Activated T-helper 1 cell treated with anti-CD3 and anti-CD28 coated beads, Interleukin-12 subunit alpha, Interleukin-12 subunit beta, Interleukin-2, Interleukin-4 antibody, amounts not matched to agents 30 ng/mL and 10 ng/mL and 1 ng/mL, durations not matched to agents 14 hours and 24 hours and 36 hours (primary cell): Measurements from ENCODE around the gene PRDX5. TPM values are rescaled to one million over a fixed set of nuclear protein-coding genes. Genes with fewer than 3 reads are reported as not detected.

Source experiments
- DNase-seq: peaks from one replicate; pipeline ENCODE4 v3.0.0; 2021; ENCODE audit warnings: low spot score
- H3K27ac Mint-ChIP-seq: one replicate; pipeline ENCODE4 v1.8.0; 2021; ENCODE audit warnings: mild to moderate bottlenecking, mixed read lengths
- H3K27me3 Mint-ChIP-seq: one replicate; pipeline ENCODE4 v1.8.0; 2022; ENCODE audit warnings: mild to moderate bottlenecking, moderate library complexity, mixed read lengths; ENCODE audit not compliant: insufficient read depth
- H3K36me3 Mint-ChIP-seq: one replicate; pipeline ENCODE4 v1.8.0; 2021; ENCODE audit warnings: low read depth, mixed read lengths
- H3K4me1 Mint-ChIP-seq: one replicate; pipeline ENCODE4 v1.8.0; 2021; ENCODE audit warnings: low read depth, mixed read lengths
- H3K4me3 Mint-ChIP-seq: one replicate; pipeline ENCODE4 v1.8.0; 2021; ENCODE audit warnings: mild to moderate bottlenecking, moderate library complexity, mixed read lengths
- H3K9me3 Mint-ChIP-seq: one replicate; pipeline ENCODE4 v1.8.0; 2021; ENCODE audit warnings: mixed read lengths
- intact Hi-C: fragments of 100-400 bp; cut with micrococcal nuclease; formaldehyde crosslinking; loops from one replicate; pipeline ENCODE4 v1.15.1; 2024
- total RNA-seq: library from RNA; stranded (reverse); gene quantifications from 2 replicates; pipeline ENCODE4 v1.2.3, GENCODE V29; 2022

Gene PRDX5
- total RNA-seq, 1 donor from 2014 or later, result 100 TPM

DNA sequence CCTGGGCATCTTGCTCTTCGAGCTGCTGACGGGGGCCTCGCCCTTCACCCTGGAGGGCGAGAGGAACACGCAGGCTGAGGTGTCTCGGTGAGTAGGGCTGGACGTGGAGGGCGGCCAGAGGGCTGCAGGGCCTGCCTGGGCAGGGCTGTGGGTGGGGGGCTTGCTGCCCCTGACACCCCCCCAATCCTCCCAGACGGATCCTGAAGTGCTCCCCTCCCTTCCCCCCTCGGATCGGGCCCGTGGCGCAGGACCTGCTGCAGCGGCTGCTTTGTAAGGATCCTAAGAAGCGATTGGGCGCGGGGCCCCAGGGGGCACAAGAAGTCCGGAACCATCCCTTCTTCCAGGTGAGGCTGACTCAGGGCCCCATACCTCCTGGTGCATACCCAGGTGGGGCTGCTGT lies 43.7 kb downstream of the PRDX5 start:
- Mint-ChIP-seq H3K9me3 (no peaks in the 10 kb centered on the region), H3K36me3 (peaks cover 42% of the 10 kb centered on the region), H3K4me1 (peaks cover 26% of the 10 kb centered on the region), H3K27ac (no peak overlapping the region), H3K27me3 (no peaks in the 10 kb centered on the region), H3K4me3 (no peak overlapping the region)
- DNase-seq, result no peak
- intact Hi-C loops, result no loop called here

DNA sequence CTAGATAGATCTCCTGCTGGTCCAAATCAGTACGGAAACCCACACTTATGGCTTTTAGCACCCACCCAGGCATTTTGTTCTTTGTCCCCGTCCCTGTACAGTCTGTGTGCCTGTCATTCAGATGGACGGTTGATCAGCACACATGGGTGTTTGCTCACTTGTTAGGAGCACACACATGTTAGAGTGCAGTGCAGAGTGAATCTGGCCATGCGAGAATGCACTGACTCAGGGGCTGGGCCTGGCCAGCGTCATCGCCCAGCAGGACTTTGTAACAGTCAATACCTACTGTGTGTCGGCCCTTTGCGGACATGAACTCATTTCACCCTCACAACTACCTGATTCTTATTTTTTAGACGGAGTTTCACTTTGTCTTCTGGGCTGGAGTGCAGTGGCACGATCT lies 44.4 kb downstream of the PRDX5 start:
- no peak overlapping the region for H3K4me3 Mint-ChIP-seq
- H3K4me1 Mint-ChIP-seq, result peaks cover 25% of the 10 kb centered on the region
- intact Hi-C loops, result no loop called here
- H3K27ac Mint-ChIP-seq, result no peak overlapping the region
- H3K27me3 Mint-ChIP-seq, result no peaks in the 10 kb centered on the region
- no peaks in the 10 kb centered on the region for H3K9me3 Mint-ChIP-seq
- DNase-seq, result no peak
- peaks cover 44% of the 10 kb centered on the region for H3K36me3 Mint-ChIP-seq

DNA sequence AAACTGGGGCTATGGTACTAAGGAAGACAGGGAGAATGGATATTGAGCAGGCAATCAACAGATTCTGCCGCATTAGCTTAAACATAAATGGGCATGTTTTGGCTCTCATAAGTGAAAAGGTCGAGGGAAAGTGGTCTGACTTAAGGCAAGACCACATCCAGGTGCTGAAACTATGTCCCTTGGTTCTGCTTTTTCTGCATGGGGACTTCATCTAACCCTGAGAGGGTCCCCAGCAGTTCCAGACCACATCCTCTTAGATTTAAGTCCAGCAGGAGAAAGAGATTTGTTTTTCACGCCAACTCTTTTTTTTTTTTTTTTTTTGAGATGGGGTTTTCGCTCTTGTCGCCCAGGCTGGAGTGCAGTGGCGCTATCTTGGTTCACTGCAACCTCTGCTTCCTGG lies 46.5 kb downstream of the PRDX5 start:
- Mint-ChIP-seq H3K27me3 (no peaks in the 10 kb centered on the region), H3K9me3 (no peaks in the 10 kb centered on the region), H3K4me3 (no peak overlapping the region), H3K27ac (no peak overlapping the region), H3K4me1 (peaks cover 16% of the 10 kb centered on the region), H3K36me3 (peaks cover 53% of the 10 kb centered on the region)
- intact Hi-C loops, result no loop called here
- DNase-seq, result no peak

DNA sequence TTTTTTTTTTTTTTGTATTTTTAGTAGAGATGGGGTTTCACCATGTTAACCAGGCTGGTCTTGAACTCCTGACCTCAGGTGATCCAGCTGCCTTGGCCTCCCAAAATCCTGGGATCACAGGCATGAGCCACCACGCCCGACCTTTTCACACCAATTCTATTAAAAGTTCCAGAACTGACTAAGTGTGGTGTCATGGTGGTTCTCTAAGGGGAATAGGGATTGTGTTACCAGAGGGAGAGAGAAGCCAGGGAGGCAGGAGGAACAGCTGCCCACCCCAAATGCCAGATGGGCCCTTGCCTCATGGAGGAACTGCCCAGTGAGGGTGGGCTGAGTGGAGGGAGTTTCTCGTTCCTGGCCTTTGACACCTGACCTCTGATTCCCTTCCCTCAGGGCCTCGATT lies 47.0 kb downstream of the PRDX5 start:
- no peak for DNase-seq
- no peak overlapping the region for H3K4me3 Mint-ChIP-seq
- H3K9me3 Mint-ChIP-seq, result no peaks in the 10 kb centered on the region
- H3K27me3 Mint-ChIP-seq, result no peaks in the 10 kb centered on the region
- H3K27ac Mint-ChIP-seq, result no peak overlapping the region
- intact Hi-C loops, result no loop called here
- peaks cover 51% of the 10 kb centered on the region for H3K36me3 Mint-ChIP-seq
- H3K4me1 Mint-ChIP-seq, result peaks cover 11% of the 10 kb centered on the region

DNA sequence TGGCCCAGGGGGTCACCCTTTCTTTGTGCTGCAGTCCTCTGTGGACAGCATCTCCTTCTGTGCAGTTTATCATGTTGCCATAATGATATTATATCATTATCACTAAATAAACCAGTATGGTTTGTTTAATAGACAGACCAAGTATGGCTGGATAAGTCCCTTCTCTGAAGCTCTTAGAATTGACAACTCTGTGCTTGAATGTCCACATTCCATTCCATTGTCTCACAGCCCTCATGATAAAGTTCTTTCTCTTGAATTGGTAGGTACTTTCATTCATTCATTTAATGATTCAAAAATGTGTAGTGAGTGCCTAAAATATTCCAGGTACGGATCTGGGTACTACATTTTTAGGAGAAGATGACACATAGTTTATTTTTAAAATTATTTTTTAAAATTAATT lies 48.8 kb downstream of the PRDX5 start:
- DNase-seq, result no peak
- Mint-ChIP-seq H3K4me1 (no peaks in the 10 kb centered on the region), H3K4me3 (no peak overlapping the region), H3K27me3 (no peaks in the 10 kb centered on the region), H3K27ac (no peak overlapping the region), H3K36me3 (peaks cover 39% of the 10 kb centered on the region), H3K9me3 (no peaks in the 10 kb centered on the region)
- intact Hi-C loops, result no loop called here

DNA sequence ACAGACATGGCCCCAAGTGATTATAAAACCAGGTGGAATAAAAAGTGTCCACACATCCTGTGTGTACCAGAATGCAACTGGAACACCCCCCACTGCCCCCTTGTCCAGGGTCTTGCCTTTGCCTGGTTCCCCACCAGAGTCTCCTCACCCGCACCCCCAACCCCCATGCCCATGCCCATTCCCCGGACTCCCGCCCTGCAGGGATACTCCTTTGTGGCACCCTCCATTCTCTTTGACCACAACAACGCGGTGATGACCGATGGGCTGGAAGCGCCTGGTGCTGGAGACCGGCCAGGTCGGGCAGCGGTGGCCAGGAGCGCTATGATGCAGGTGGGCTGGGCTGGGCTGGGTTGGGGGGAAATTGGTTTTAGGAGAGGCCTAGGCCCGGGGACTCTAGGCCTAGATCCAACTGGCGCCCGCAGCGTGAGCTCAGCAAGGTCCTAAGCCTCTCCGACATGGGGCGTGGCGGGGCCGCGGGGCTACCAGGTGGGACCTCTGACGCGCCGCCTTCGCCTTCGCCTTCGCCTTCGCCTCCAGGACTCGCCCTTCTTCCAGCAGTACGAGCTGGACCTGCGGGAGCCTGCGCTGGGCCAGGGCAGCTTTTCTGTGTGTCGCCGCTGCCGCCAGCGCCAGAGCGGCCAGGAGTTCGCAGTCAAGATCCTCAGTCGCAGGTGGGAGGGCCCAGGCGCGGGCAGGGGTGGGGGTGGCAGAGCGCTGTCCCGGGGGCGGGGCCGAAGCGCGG lies 50.2 kb downstream of the PRDX5 start:
- no peaks in the 10 kb centered on the region for H3K27me3 Mint-ChIP-seq
- H3K36me3 Mint-ChIP-seq, result peaks cover 32% of the 10 kb centered on the region
- H3K27ac Mint-ChIP-seq, result no peak overlapping the region
- no peak overlapping the region for H3K4me3 Mint-ChIP-seq
- no peaks in the 10 kb centered on the region for H3K4me1 Mint-ChIP-seq
- H3K9me3 Mint-ChIP-seq, result no peaks in the 10 kb centered on the region
- no peak for DNase-seq
- intact Hi-C loops, result no loop called here

DNA sequence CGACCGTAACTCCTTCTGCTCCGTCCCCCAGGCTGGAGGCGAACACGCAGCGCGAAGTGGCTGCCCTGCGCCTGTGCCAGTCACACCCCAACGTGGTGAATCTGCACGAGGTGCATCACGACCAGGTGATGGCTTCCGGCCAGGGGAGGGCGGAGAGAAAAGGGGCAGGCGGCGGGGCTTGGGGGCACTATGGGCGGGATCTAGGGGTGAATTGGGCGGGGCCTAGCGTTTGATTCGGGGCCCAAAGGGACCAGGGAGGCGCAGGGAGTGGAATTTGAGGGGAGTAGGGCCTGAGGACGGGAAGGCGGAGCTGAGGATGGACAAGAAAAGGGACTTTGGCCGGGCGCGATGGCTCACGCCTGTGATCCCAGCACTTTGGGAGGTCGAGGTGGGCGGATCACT lies 50.8 kb downstream of the PRDX5 start:
- intact Hi-C loops, result no loop called here
- H3K4me3 Mint-ChIP-seq, result no peak overlapping the region
- peaks cover 29% of the 10 kb centered on the region for H3K36me3 Mint-ChIP-seq
- H3K27ac Mint-ChIP-seq, result no peak overlapping the region
- no peaks in the 10 kb centered on the region for H3K9me3 Mint-ChIP-seq
- DNase-seq, result no peak
- no peaks in the 10 kb centered on the region for H3K27me3 Mint-ChIP-seq
- no peaks in the 10 kb centered on the region for H3K4me1 Mint-ChIP-seq

DNA sequence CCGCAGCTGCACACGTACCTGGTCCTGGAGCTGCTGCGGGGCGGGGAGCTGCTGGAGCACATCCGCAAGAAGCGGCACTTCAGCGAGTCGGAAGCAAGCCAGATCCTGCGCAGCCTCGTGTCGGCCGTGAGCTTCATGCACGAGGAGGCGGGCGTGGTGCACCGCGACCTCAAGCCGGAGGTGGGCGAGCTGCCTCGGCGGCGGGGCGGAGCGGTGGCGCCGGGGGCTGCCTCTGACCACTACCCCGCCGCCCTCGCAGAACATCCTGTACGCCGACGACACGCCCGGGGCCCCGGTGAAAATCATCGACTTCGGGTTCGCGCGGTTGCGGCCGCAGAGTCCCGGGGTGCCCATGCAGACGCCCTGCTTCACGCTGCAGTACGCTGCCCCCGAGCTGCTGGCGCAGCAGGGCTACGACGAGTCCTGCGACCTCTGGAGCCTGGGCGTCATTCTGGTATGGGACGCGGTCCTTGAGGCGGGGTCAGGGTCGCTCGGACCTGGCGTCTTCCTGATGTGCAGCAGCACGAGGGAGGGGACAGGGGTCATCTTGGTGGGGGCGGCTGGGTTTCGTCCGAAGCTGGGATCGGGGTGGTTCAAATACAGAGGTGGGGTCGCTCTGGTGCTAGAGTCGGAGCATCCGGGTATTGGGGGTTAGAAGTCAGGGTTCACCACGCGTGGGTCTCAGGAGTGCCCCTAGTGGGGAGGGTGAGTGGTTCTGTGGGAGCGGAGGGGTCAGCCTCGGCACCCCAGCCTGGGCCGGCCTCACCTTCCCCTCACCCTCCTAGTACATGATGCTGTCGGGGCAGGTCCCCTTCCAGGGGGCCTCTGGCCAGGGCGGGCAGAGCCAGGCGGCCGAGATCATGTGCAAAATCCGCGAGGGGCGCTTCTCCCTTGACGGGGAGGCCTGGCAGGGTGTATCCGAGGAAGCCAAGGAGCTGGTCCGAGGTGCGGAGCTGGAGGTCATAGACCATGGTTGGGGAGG lies 51.8 kb downstream of the PRDX5 start:
- intact Hi-C loops, result no loop called here
- Mint-ChIP-seq H3K4me1 (no peaks in the 10 kb centered on the region), H3K4me3 (no peak overlapping the region), H3K27me3 (no peaks in the 10 kb centered on the region), H3K36me3 (peaks cover 23% of the 10 kb centered on the region), H3K9me3 (no peaks in the 10 kb centered on the region), H3K27ac (no peak overlapping the region)
- no peak for DNase-seq

DNA sequence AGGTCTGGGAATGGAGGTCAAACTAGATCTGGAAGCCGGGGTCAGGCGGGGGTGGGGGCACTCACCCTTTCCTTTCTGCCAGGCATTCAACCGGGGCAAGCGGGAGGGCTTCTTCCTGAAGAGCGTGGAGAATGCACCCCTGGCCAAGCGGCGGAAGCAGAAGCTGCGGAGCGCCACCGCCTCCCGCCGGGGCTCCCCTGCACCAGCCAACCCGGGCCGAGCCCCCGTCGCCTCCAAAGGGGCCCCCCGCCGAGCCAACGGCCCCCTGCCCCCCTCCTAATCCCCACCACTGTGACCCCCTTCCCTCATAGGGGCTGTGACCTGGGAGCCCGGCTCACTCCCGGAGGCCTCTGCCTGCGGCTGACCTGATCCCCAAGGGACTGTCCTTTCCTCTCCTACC lies 53.3 kb downstream of the PRDX5 start:
- Mint-ChIP-seq H3K4me1 (no peaks in the 10 kb centered on the region), H3K4me3 (no peak overlapping the region), H3K36me3 (peaks cover 19% of the 10 kb centered on the region), H3K9me3 (no peaks in the 10 kb centered on the region), H3K27ac (no peak overlapping the region), H3K27me3 (no peaks in the 10 kb centered on the region)
- intact Hi-C loops, result no loop called here
- DNase-seq, result no peak

Other genes starting within 250 kb of the PRDX5 start
- 17.4 and 20.2 TPM in 2 replicates for gene MACROD1, start 152.0 kb upstream of the PRDX5 start, total RNA-seq
- gene STIP1, start 131.9 kb upstream of the PRDX5 start, total RNA-seq, result 493 and 495 TPM in 2 replicates
- 201 and 211 TPM in 2 replicates for gene FERMT3, start 111.4 kb upstream of the PRDX5 start, total RNA-seq
- gene TRPT1, start 91.9 kb upstream of the PRDX5 start, total RNA-seq, result 30.3 and 35.5 TPM in 2 replicates
- gene NUDT22, start 91.8 kb upstream of the PRDX5 start, total RNA-seq, result 74.9 and 79.4 TPM in 2 replicates
- gene DNAJC4, start 87.6 kb upstream of the PRDX5 start, total RNA-seq, result 18.4 and 19.8 TPM in 2 replicates
- gene VEGFB, start 83.5 kb upstream of the PRDX5 start, total RNA-seq, result 55.5 and 60.2 TPM in 2 replicates
- 32.6 and 34.3 TPM in 2 replicates for gene FKBP2, start 77.0 kb upstream of the PRDX5 start, total RNA-seq
- 238 and 248 TPM in 2 replicates for gene PPP1R14B, start 71.2 kb upstream of the PRDX5 start, total RNA-seq
- 13.4 and 14.2 TPM in 2 replicates for gene PLCB3, start 66.6 kb upstream of the PRDX5 start, total RNA-seq
- gene BAD, start 33.5 kb upstream of the PRDX5 start, total RNA-seq, result 30.1 and 38.0 TPM in 2 replicates
- 35.3 and 41.8 TPM in 2 replicates for gene GPR137, start 32.3 kb upstream of the PRDX5 start, total RNA-seq
- 0.16 and 0.29 TPM in 2 replicates for gene KCNK4, start 26.8 kb upstream of the PRDX5 start, total RNA-seq
- gene CATSPERZ, start 17.8 kb upstream of the PRDX5 start, total RNA-seq, result 0.47 TPM in 1 of 2 replicates, not detected in the other
- 64.4 and 67.3 TPM in 2 replicates for gene ESRRA, start 12.6 kb upstream of the PRDX5 start, total RNA-seq
- 307 and 312 TPM in 2 replicates for gene TRMT112, start 562 bp upstream of the PRDX5 start, total RNA-seq
- 133 and 137 TPM in 2 replicates for gene CCDC88B, start 22.1 kb downstream of the PRDX5 start, total RNA-seq
- 38.3 and 46.0 TPM in 2 replicates for gene RPS6KA4, start 41.0 kb downstream of the PRDX5 start, total RNA-seq
- gene SLC22A11, start 237.8 kb downstream of the PRDX5 start, total RNA-seq, result not detected in 2 replicates